Cardiac fibroblast (primary cell): ENCODE measurements around the gene DEGS2.
"Not testable (repeated sequence)": the region's sequence is repeated elsewhere in the genome, so short reads cannot be mapped to it uniquely, and the experiment has no call there.

Experiments
- DNase-seq, 2 donors: peaks; one replicate each; pipeline versions ENCODE4 v3.0.0 to v3.0.0-alpha.2; 2010; ENCODE audit warnings: low read depth in 2 of 2
- H3K4me3 ChIP-seq, 2 donors: replicated peaks in 1 of 2; 1 replicate in 1 of 2; 2 replicates in 1 of 2; pipeline ENCODE4 v1.5.1; 2011; ENCODE audit warnings: low read depth in 2 of 2, low read length in 2 of 2, mild to moderate bottlenecking in 2 of 2, moderate library complexity in 1 of 2
- CTCF ChIP-seq: IDR thresholded peaks from one replicate; pipeline ENCODE4 v1.5.1; 2011; ENCODE audit warnings: low read depth, mild to moderate bottlenecking, low read length, inconsistent platforms

The DEGS2 gene

GRCh38 chr14:100159094-100159864 lies at the start of gene DEGS2:
Gene DEGS2, minus strand, starts transcription at chr14:100159645. Its CDS starts 58 bp downstream, at chr14:100159587.
- H3K4me3 ChIP-seq: peak within 1 kb of the TSS in 1 of 2 donors; percentile 10
- no peak for TF ChIP-seq CTCF
- DNase-seq: no peak

GRCh38 chr14:100208136-100208535 lies 48.7 kb upstream of the DEGS2 start:
- not testable (repeated sequence) for DNase-seq

GRCh38 chr14:100207588-100207987 lies 48.1 kb upstream of the DEGS2 start:
- H3K4me3 ChIP-seq, DNase-seq: not testable (repeated sequence)

More at GRCh38 chr14:100208136-100208535, 48.7 kb upstream of the DEGS2 start:
- H3K4me3 ChIP-seq: not testable (repeated sequence)

- H3K4me3 ChIP-seq, DNase-seq: not testable (repeated sequence)
Observed at GRCh38 chr14:100204835-100205167, 45.4 kb upstream of the DEGS2 start.

- TF ChIP-seq CTCF: no peak
- peak; percentile 24 to 30 for DNase-seq
- H3K4me3 ChIP-seq: no peak overlapping the region
Observed at GRCh38 chr14:100203962-100204834, 44.8 kb upstream of the DEGS2 start.

- H3K4me3 ChIP-seq: no peak overlapping the region
- no peak for DNase-seq
- TF ChIP-seq CTCF: no peak
Observed at GRCh38 chr14:100203146-100203545, 43.7 kb upstream of the DEGS2 start.

- no peak for TF ChIP-seq CTCF
- DNase-seq: no peak
- no peak overlapping the region for H3K4me3 ChIP-seq
Observed at GRCh38 chr14:100202712-100203111, 43.3 kb upstream of the DEGS2 start.

- no peak for DNase-seq
- no peak for TF ChIP-seq CTCF
- no peak overlapping the region for H3K4me3 ChIP-seq
Observed at GRCh38 chr14:100201701-100202100, 42.3 kb upstream of the DEGS2 start.
